Heart right ventricle (tissue), 16 donors: ENCODE data around the gene ATXN7. TPM values are rescaled to one million over a fixed set of nuclear protein-coding genes. Genes with fewer than 3 reads are reported as not detected.

Source experiments
- ATAC-seq, 8 donors: fragments of 200-7000 bp; cut with Tn5 transposase; one replicate each; pipeline ENCODE4 v1.9.1; 2020; ENCODE audit warnings: mild to moderate bottlenecking in 8 of 8, moderate library complexity in 8 of 8, moderate number of reproducible peaks in 1 of 8
- DNase-seq, 2 donors: peaks; one replicate each; pipeline ENCODE4 v3.0.0-alpha.2; 2020
- H3K27ac ChIP-seq, 10 donors: fragments of 200-600 bp; sonication (generic) in 2 of 10; one replicate each; pipeline versions ENCODE4 v1.5.0 to v1.8.0; 2020 to 2022; ENCODE audit warnings: mild to moderate bottlenecking in 3 of 10
- H3K27me3 ChIP-seq, 7 donors: fragments of 200-600 bp; one replicate each; pipeline ENCODE4 v1.8.0; 2021 to 2022; ENCODE audit warnings: mild to moderate bottlenecking in 2 of 7
- H3K36me3 ChIP-seq, 9 donors: fragments of 200-600 bp; sonication (generic) in 1 of 9; one replicate each; pipeline versions ENCODE4 v1.5.0 to v1.8.0; 2020 to 2022; ENCODE audit warnings: mild to moderate bottlenecking in 2 of 9
- H3K4me1 ChIP-seq, 9 donors: fragments of 200-600 bp; sonication (generic) in 1 of 9; one replicate each; pipeline versions ENCODE4 v1.5.0 to v1.8.0; 2020 to 2022; ENCODE audit warnings: mild to moderate bottlenecking in 4 of 9
- H3K4me3 ChIP-seq, 10 donors: fragments of 200-600 bp; sonication (generic) in 2 of 10; one replicate each; pipeline versions ENCODE4 v1.5.0 to v1.8.0; 2020 to 2022; ENCODE audit warnings: mild to moderate bottlenecking in 7 of 10, moderate library complexity in 2 of 10
- H3K9me3 ChIP-seq, 11 donors: fragments of 200-600 bp in 10 of 11; sonication (generic) in 2 of 11; one replicate each; pipeline versions ENCODE4 v1.5.0 to v1.8.0; 2013 to 2022; ENCODE audit warnings: mild to moderate bottlenecking in 2 of 11, control low read depth in 1 of 11, moderate library complexity in 1 of 11
- CTCF ChIP-seq, 9 donors: fragments of 200-600 bp; sonication (generic) in 2 of 9; IDR thresholded peaks; one replicate each; pipeline versions ENCODE4 v1.5.0 to v1.8.0; 2021 to 2022; ENCODE audit warnings: antibody characterized with exemption in 9 of 9, mild to moderate bottlenecking in 5 of 9, moderate library complexity in 1 of 9
- WGBS, 2 donors: extraction: QIAGEN DNeasy Blood & Tissue Kit; methylation state at CpG; one replicate each; pipeline ENCODE4 v1.1.7; 2013; ENCODE audit warnings: inconsistent platforms in 1 of 2; 5-methylcytosine and 5-hydroxymethylcytosine counted together
- intact Hi-C, 10 donors: fragments of 100-400 bp; cut with DNase I; formaldehyde crosslinking; loops; one replicate each; pipeline versions ENCODE4 v1.11.1 to v1.14.2; 2022
- polyA plus RNA-seq, 2 donors: library from polyadenylated mRNA; stranded (reverse); fragments of 200-250 nt; gene quantifications; one replicate each; pipeline ENCODE4 v1.2.3, GENCODE V29; 2013
- total RNA-seq, 10 donors: library from RNA; stranded (reverse); fragmentation: NEBNext Ultra II Directional in 3 of 10; extraction: Animal tissue kit (Norgen Biotek cat#: 25700) in 3 of 10; gene quantifications; one replicate each; pipeline versions ENCODE4 v1.2.1 to v1.2.4, GENCODE V29; 2021 to 2023
- donor health status: Arrhythmogenic right ventricular cardiomyopathy.
- donor health status: ischemic (EF 13 %, LVEDD 7.1; RV severe dilation, severe dysfunction).
- donor health status: healthy with polysubstance abuse.
- donor health status: DM: no; HTN: yes; CAD: no.
- donor health status: DM: no; HTN: no; CAD: no.
- donor health status: ischemic (EF 25% LVEDD 6.9; RV normal size, moderate dysfunction).
- donor health status: ischemic (EF 25% LVEDD 5.7; RV mildly dilated, moderate dysfunction).
- donor health status: healthy.
- donor health status: DM: yes; HTN: yes; CAD: no.
- donor health status: Ischemic cardiomyopathy.
- donor health status: ischemic (EF 35%, LVEDD 5.7; RV mildly dilated, moderate dysfunction).
- donor health status: nonischemic (EF 11% LVEDD 7.7; RV severe dilation, severe dysfunction).
- donor health status: DM: yes; HTN: yes; CAD: no.
- donor health status: PGD.
- donor health status: ischemic (EF 29% LVEDD 5.4; RV normal size, mild dysfunction).
- donor health status: nonischemic (EF 23%, LVEDD 6.1; RV moderate dilation, normal function).

The ATXN7 gene
- total and polyA plus RNA-seq, 12 donors: 1.7 to 31.0 (median 19.6) TPM

GRCh38 chr3:64021922-64022321, 158.3 kb downstream of the ATXN7 start:
- peak overlapping the region in 9 of 10 donors; percentile 53 to 97 (median 91) for H3K4me3 ChIP-seq
- H3K36me3 ChIP-seq: peaks cover 0 to 54% (median 27%) of the 10 kb centered on the region in 9 donors
- no peaks in the 10 kb centered on the region for H3K27me3 ChIP-seq
- 81 to 85% methylated on average over 6 of the region's 6 CpGs for whole genome bisulfite sequencing, 2 donors
- H3K9me3 ChIP-seq: no peaks in the 10 kb centered on the region
- DNase-seq (no peak), ATAC-seq (no peak)
- H3K27ac ChIP-seq: peak overlapping the region in 1 of 10 donors; percentile 93
- TF ChIP-seq CTCF (IDR thresholded peaks at IDR 0.05): peak in 1 of 9 donors; percentile 8
- H3K4me1 ChIP-seq: peaks cover 0 to 36% (median 24%) of the 10 kb centered on the region in 9 donors
- intact Hi-C loops: loop anchor here in 1 of 10 donors (2.0 kb wide), 1 partner anchor 463 kb away; no protein-coding TSS in a partner anchor

- peaks cover 0 to 47% (median 25%) of the 10 kb centered on the region in 9 donors for H3K36me3 ChIP-seq
- H3K4me3 ChIP-seq: peak overlapping the region; percentile 53 to 97 (median 90)
- ATAC-seq (peak in 7 of 8 donors; percentile 6 to 61 (median 24)), DNase-seq (no peak)
- H3K27me3 ChIP-seq: no peaks in the 10 kb centered on the region
- intact Hi-C loops: loop anchor here in 1 of 10 donors (2.0 kb wide), 1 partner anchor 462 kb away; no protein-coding TSS in a partner anchor
- no peaks in the 10 kb centered on the region for H3K9me3 ChIP-seq
- peaks cover 0 to 34% (median 22%) of the 10 kb centered on the region in 9 donors for H3K4me1 ChIP-seq
- TF ChIP-seq CTCF (IDR thresholded peaks at IDR 0.05): no peak
- peak overlapping the region; percentile 54 to 93 (median 86) for H3K27ac ChIP-seq
- WGBS, 2 donors: 19% methylated on average over 24 of the region's 24 CpGs
These were observed 159.0 kb downstream of the ATXN7 start for GRCh38 chr3:64022451-64023186.

- WGBS, 2 donors: 2 to 3% methylated on average over 59 of the region's 59 CpGs
- Histone ChIP-seq H3K4me3 (peak within 1 kb of the TSS; percentile 53 to 97 (median 90)), H3K36me3 (peaks cover 0 to 40% (median 18%) of the 10 kb centered on the region in 9 donors), H3K9me3 (no peaks in the 10 kb centered on the region), H3K27ac (peak within 1 kb of the TSS; percentile 54 to 93 (median 86)), H3K27me3 (peaks cover 0 to 5% (median 0%) of the 10 kb centered on the region in 7 donors), H3K4me1 (peaks cover 0 to 34% (median 22%) of the 10 kb centered on the region in 9 donors)
- ATAC-seq (peak; percentile 94 to 97 (median 96)), DNase-seq (peak; percentile 88 to 92)
- intact Hi-C loops: loop anchor here in 1 of 10 donors (2.0 kb wide), 1 partner anchor 461 kb away; no protein-coding TSS in a partner anchor
- TF ChIP-seq CTCF (IDR thresholded peaks at IDR 0.05): peak; percentile 99 to 100 (median 100)
These were observed 159.7 kb downstream of the ATXN7 start, which contains the start of gene PSMD6 for GRCh38 chr3:64023187-64023860. Gene PSMD6, minus strand, starts transcription at chr3:64023494. Its CDS starts 75 bp downstream, at chr3:64023419.

- Histone ChIP-seq H3K27ac (peak overlapping the region in 8 of 10 donors; percentile 54 to 93 (median 88)), H3K4me1 (peaks cover 0 to 34% (median 22%) of the 10 kb centered on the region in 9 donors), H3K27me3 (peaks cover 0 to 5% (median 0%) of the 10 kb centered on the region in 7 donors), H3K9me3 (no peaks in the 10 kb centered on the region), H3K36me3 (peaks cover 0 to 35% (median 15%) of the 10 kb centered on the region in 9 donors), H3K4me3 (peak overlapping the region in 7 of 10 donors; percentile 85 to 97 (median 92))
- DNase-seq: no peak
- no peak for ATAC-seq
- WGBS, 2 donors: 75 to 79% methylated on average over 5 of the region's 5 CpGs
- intact Hi-C loops: loop anchor here in 1 of 10 donors (2.0 kb wide), 1 partner anchor 461 kb away; no protein-coding TSS in a partner anchor
- no peak for TF ChIP-seq CTCF (IDR thresholded peaks at IDR 0.05)
These were observed 160.2 kb downstream of the ATXN7 start for GRCh38 chr3:64023861-64024223.
